ENCODE data around the gene CAPSL. TPM values are rescaled to one million over a fixed set of nuclear protein-coding genes. Genes with fewer than 3 reads are reported as not detected.
"Not testable (repeated sequence)": the region's sequence is repeated elsewhere in the genome, so short reads cannot be mapped to it uniquely, and the experiment has no call there.

CAPSL gene
- total RNA-seq, 1 donor from 2014 or later: not detected

- DNase-seq: no peak
These were observed 33.8 kb downstream of the CAPSL start for GRCh38 chr5:35904443-35905132.

- DNase-seq: no peak
These were observed 34.7 kb downstream of the CAPSL start for GRCh38 chr5:35903631-35904203.

- DNase-seq: no peak
These were observed 36.3 kb downstream of the CAPSL start for GRCh38 chr5:35902046-35902672.

GRCh38 chr5:35900972-35901695, 37.3 kb downstream of the CAPSL start:
- DNase-seq: peak; percentile 3

GRCh38 chr5:35899800-35900199, 38.6 kb downstream of the CAPSL start:
- no peak for DNase-seq

- no peak for DNase-seq
These were observed 39.3 kb downstream of the CAPSL start for GRCh38 chr5:35898952-35899660.

- DNase-seq: no peak
These were observed 44.3 kb downstream of the CAPSL start for GRCh38 chr5:35894131-35894530.

- DNase-seq: not testable (repeated sequence)
These were observed 45.6 kb downstream of the CAPSL start for GRCh38 chr5:35892799-35893198.

GRCh38 chr5:35890021-35891020, 48.1 kb downstream of the CAPSL start:
- DNase-seq: peak; percentile 13

GRCh38 chr5:35887321-35888100, 50.9 kb downstream of the CAPSL start:
- DNase-seq: no peak

GRCh38 chr5:35886381-35886780, 52.0 kb downstream of the CAPSL start:
- DNase-seq: no peak

GRCh38 chr5:35884773-35885172, 53.6 kb downstream of the CAPSL start:
- no peak for DNase-seq

GRCh38 chr5:35884191-35884769, 54.1 kb downstream of the CAPSL start:
- DNase-seq: no peak

GRCh38 chr5:35881758-35882157, 56.7 kb downstream of the CAPSL start:
- DNase-seq: no peak

GRCh38 chr5:35880156-35880555, 58.3 kb downstream of the CAPSL start:
- DNase-seq: no peak

GRCh38 chr5:35879649-35880048, 58.8 kb downstream of the CAPSL start:
- no peak for DNase-seq

- no peak for DNase-seq
These were observed 59.3 kb downstream of the CAPSL start for GRCh38 chr5:35879096-35879495.

GRCh38 chr5:35878079-35878478, 60.3 kb downstream of the CAPSL start:
- no peak for DNase-seq

- DNase-seq: no peak
These were observed 60.8 kb downstream of the CAPSL start for GRCh38 chr5:35877655-35878054.

- DNase-seq: no peak
These were observed 61.5 kb downstream of the CAPSL start for GRCh38 chr5:35876922-35877321.

Measured in tongue (tissue), 2 donors.